ENCODE results near the gene FOXF1.

Gene FOXF1

DNA sequence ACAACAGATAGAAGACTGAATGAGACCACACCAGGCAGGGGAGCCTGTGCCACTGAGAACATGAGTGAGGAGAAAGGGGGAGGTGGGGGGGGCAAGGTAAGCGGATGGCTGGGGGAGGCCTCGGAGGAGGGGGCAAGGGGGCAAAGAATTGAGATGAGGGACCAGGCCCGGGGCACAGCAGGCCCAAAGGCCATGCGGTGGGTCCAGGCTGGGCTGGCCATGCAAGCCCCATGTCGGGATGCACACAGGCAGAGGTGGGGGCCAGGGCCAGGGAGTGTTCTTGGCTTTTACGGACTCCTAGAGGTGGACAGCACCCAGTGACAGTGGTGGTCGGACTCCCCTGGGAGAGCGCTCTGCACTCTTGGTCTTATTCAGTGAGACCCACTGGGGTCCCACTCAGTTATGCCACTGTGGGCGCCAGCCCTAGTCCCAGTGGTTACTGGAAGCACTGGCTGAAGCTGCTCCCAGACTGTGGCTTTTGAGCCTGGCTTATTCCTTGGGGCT lies 49.5 kb downstream of the FOXF1 start:
- H3K27me3 ChIP-seq = peaks cover 25% of the 10 kb centered on the region

DNA sequence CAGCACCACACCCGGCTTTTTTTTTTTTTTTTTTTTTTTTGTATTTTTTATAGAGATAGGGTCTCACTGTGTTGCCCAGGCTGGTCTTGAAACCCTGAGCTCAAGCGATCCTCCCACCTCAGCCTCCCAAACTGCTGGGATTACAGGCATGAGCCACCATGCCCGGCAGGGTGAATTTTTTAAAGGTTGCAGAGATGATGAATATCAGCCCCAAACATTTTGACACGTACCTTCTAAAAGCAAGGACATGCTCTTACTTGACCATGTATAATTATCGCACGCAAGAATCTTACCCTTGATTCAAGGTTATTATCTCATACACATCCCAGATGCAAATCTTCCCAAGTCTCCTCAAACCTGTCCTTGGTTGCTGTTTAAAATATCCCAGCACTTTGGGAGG lies 52.0 kb downstream of the FOXF1 start:
- DNase-seq = no peak
- H3K4me3 ChIP-seq (ENCODE audit: low read depth, low read length) = no peak overlapping the region
- TF ChIP-seq, protein P1, sequence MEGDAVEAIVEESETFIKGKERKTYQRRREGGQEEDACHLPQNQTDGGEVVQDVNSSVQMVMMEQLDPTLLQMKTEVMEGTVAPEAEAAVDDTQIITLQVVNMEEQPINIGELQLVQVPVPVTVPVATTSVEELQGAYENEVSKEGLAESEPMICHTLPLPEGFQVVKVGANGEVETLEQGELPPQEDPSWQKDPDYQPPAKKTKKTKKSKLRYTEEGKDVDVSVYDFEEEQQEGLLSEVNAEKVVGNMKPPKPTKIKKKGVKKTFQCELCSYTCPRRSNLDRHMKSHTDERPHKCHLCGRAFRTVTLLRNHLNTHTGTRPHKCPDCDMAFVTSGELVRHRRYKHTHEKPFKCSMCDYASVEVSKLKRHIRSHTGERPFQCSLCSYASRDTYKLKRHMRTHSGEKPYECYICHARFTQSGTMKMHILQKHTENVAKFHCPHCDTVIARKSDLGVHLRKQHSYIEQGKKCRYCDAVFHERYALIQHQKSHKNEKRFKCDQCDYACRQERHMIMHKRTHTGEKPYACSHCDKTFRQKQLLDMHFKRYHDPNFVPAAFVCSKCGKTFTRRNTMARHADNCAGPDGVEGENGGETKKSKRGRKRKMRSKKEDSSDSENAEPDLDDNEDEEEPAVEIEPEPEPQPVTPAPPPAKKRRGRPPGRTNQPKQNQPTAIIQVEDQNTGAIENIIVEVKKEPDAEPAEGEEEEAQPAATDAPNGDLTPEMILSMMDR (IDR thresholded peaks at IDR 0.05; ENCODE audit: low read depth, low read length) = no peak
- no peaks in the 10 kb centered on the region for H3K36me3 ChIP-seq
- no peaks in the 10 kb centered on the region for H3K4me1 ChIP-seq
- peaks cover 50% of the 10 kb centered on the region for H3K27me3 ChIP-seq
- H3K9me3 ChIP-seq = no peaks in the 10 kb centered on the region

More for the DNA sequence above, 49.5 kb downstream of the FOXF1 start:
- H3K4me1 ChIP-seq = no peaks in the 10 kb centered on the region
- no peaks in the 10 kb centered on the region for H3K9me3 ChIP-seq
- TF ChIP-seq, protein P1 (IDR thresholded peaks at IDR 0.05; ENCODE audit: low read depth, low read length) = no peak
- no peaks in the 10 kb centered on the region for H3K36me3 ChIP-seq
- H3K4me3 ChIP-seq (ENCODE audit: low read depth, low read length) = no peak overlapping the region
- no peak for DNase-seq

DNA sequence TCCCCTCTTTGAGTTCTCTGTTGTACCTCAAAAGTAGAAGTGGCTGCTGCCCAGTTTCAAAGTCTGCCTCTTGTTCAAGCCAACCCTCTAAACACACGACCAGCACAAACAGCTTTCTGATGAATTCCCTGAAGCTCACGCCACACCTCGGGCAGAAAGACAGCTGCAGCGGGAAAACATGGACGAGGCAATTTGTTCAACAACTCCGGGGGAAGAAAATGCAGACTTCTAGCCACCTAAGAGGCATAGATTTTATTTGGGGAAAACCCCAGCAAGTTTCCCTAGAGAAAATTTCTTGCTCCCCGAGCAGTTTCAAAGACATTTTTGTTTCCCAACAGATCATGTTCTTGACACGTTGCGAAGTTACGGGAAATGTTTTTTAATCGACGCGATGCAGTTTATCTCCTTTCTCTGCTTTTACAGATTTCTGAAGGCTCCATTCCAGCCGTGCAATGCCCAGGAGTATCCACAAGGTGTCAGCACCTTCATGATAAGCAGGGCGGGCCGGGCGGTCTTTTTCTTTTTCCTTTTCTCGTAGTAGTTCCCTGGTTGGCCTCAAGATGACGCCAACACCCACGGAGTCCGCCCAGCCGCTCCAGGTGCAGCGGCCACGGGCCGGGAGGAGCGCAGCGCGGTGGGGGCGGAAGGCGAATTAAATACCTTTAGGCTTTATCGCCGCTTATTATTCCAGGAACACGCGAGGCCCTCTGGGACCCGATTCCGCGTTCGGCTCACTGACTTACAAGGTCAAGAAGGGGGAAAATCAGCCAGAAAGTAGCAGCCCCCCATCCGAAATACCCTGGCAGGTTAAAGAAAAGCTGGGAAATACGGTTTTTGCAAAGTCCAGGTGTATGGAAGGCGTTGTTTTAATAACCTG lies 53.4 kb downstream of the FOXF1 start:
- TF ChIP-seq, protein P1 (IDR thresholded peaks at IDR 0.05; ENCODE audit: low read depth, low read length) = peak; percentile 100
- DNase-seq = peak; percentile 85
- H3K4me1 ChIP-seq = no peaks in the 10 kb centered on the region
- no peak overlapping the region for H3K4me3 ChIP-seq (ENCODE audit: low read depth, low read length)
- no peaks in the 10 kb centered on the region for H3K9me3 ChIP-seq
- no peaks in the 10 kb centered on the region for H3K36me3 ChIP-seq
- peaks cover 63% of the 10 kb centered on the region for H3K27me3 ChIP-seq
